LNCAP (cell line): ENCODE data around the gene FAH.
A peak's percentile ranks its signal among the peaks of the same experiment; 100 is the strongest.

Experiments
- CTCF ChIP-seq: fragments of 450-650 bp; IDR thresholded peaks from 2 replicates; pipeline ENCODE4 v1.5.1; 2017; ENCODE audit warnings: mild to moderate bottlenecking

FAH gene

GRCh38 chr15:80168421-80168820, 15.6 kb downstream of the FAH start:
- no peak for TF ChIP-seq CTCF

- no peak for TF ChIP-seq CTCF
These were observed 17.1 kb downstream of the FAH start for GRCh38 chr15:80169768-80170357.

- TF ChIP-seq CTCF: no peak
These were observed 17.8 kb downstream of the FAH start for GRCh38 chr15:80170596-80170995.

GRCh38 chr15:80171787-80172186, 19.0 kb downstream of the FAH start:
- TF ChIP-seq CTCF: no peak

- no peak for TF ChIP-seq CTCF
These were observed 19.6 kb downstream of the FAH start for GRCh38 chr15:80172401-80172800.

- TF ChIP-seq CTCF: peak; percentile 74
These were observed 20.4 kb downstream of the FAH start for GRCh38 chr15:80173022-80173759.

GRCh38 chr15:80174017-80174746, 21.4 kb downstream of the FAH start:
- no peak for TF ChIP-seq CTCF
